Esophagus (tissue), 2 donors: ENCODE data around the gene NKG7. TPM values are rescaled to one million over a fixed set of nuclear protein-coding genes. Genes with fewer than 3 reads are reported as not detected.
A peak's percentile ranks its signal among the peaks of the same experiment; 100 is the strongest.

Experiments
- H3K27ac ChIP-seq, 2 donors: one replicate each; pipeline ENCODE4 v1.5.1; 2013; ENCODE audit warnings: low read depth in 2 of 2, mild to moderate bottlenecking in 2 of 2, inconsistent platforms in 1 of 2, low read length in 1 of 2, moderate library complexity in 1 of 2
- H3K27me3 ChIP-seq, 2 donors: one replicate each; pipeline ENCODE4 v1.6.1; 2013; ENCODE audit warnings: low read length in 2 of 2, control low read depth in 1 of 2, mild to moderate bottlenecking in 1 of 2; ENCODE audit not compliant: insufficient read depth in 2 of 2, control insufficient read depth in 1 of 2
- H3K36me3 ChIP-seq, 2 donors: one replicate each; pipeline ENCODE4 v1.6.1; 2013; ENCODE audit warnings: low read length in 1 of 2; ENCODE audit not compliant: control insufficient read depth in 2 of 2, insufficient read depth in 2 of 2
- H3K4me1 ChIP-seq, 2 donors: one replicate each; pipeline ENCODE4 v1.6.1; 2013; ENCODE audit warnings: low read length in 1 of 2; ENCODE audit not compliant: control insufficient read depth in 2 of 2, insufficient read depth in 2 of 2
- H3K4me3 ChIP-seq, 2 donors: one replicate each; pipeline ENCODE4 v1.5.1; 2013; ENCODE audit warnings: low read length in 2 of 2, mild to moderate bottlenecking in 2 of 2, low read depth in 1 of 2, moderate library complexity in 1 of 2
- H3K9me3 ChIP-seq, 2 donors: one replicate each; pipeline ENCODE4 v1.6.1; 2013; ENCODE audit warnings: mild to moderate bottlenecking in 2 of 2, low read depth in 1 of 2, low read length in 1 of 2, moderate library complexity in 1 of 2; ENCODE audit not compliant: control insufficient read depth in 2 of 2, insufficient read depth in 1 of 2
- WGBS, 2 donors: extraction: QIAGEN DNeasy Blood & Tissue Kit; methylation state at CpG; one replicate each; pipeline ENCODE4 v1.1.7; 2013; 5-methylcytosine and 5-hydroxymethylcytosine counted together
- polyA plus RNA-seq, 2 donors: library from polyadenylated mRNA; stranded (reverse); fragments of 200-250 nt; gene quantifications; one replicate each; pipeline ENCODE4 v1.2.3, GENCODE V29; 2013
- donor health status: healthy with polysubstance abuse.
- donor health status: Bipolar disorder and iron deficiency.

NKG7 gene
- polyA plus RNA-seq, 2 donors = 1.0 to 3.2 TPM

DNA sequence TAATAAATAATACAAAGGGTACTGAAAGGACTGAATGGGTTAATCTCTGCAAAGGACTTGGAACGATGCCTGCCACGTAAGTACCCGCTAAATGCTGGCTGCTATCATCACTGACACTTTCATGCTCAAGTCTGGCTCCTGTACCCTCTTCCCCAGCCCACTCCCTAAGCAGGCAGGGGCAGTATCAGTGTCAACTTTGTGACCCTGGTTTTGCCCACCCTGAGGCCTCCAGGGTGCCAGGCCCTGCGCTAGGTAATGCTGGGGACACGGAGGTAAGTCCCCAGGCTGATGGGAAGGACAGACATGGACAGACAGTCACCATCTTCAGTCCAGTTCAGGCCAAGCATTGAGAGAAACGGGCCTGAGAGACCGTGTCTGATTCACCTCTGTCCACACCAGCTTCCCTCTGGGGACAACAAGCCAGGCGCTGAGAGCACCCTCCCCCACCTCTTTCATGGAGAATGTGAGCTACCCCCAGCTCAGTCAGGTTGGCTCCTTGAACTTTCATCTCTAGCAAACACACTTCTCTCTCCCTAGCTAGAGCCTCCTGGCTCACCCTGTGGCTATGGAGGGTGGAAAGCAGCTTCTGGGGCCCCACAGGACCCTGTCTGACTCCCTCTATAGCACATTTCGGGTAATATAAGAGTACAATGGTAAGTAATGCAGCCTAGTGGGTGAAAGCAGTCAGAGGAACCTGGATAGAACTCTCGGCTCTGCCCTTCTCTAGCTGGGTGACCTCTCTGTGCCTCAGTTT, 7.1 kb downstream of the NKG7 start:
- Histone ChIP-seq H3K4me1 (peaks cover 4 to 22% of the 10 kb centered on the region in 2 donors), H3K9me3 (no peaks in the 10 kb centered on the region), H3K27me3 (no peaks in the 10 kb centered on the region), H3K4me3 (peak overlapping the region; percentile 86 to 91), H3K36me3 (no peaks in the 10 kb centered on the region), H3K27ac (peak overlapping the region; percentile 86 to 98)
- 13 to 14% methylated on average over 10 of the region's 10 CpGs for WGBS, 2 donors

GRCh38 chr19:51364200-51365106, 8.0 kb downstream of the NKG7 start:
- Histone ChIP-seq H3K9me3 (no peaks in the 10 kb centered on the region), H3K27ac (peak overlapping the region; percentile 52 to 88), H3K27me3 (no peaks in the 10 kb centered on the region), H3K36me3 (no peaks in the 10 kb centered on the region), H3K4me3 (no peak overlapping the region), H3K4me1 (peaks cover 4 to 22% of the 10 kb centered on the region in 2 donors)
- 73 to 76% methylated on average over 15 of the region's 15 CpGs for WGBS, 2 donors

GRCh38 chr19:51361239-51361638, 11.2 kb downstream of the NKG7 start:
- 85 to 87% methylated on average over 13 of the region's 13 CpGs for WGBS, 2 donors
- Histone ChIP-seq H3K9me3 (no peaks in the 10 kb centered on the region), H3K4me3 (no peak overlapping the region), H3K4me1 (peaks cover 4 to 17% of the 10 kb centered on the region in 2 donors), H3K27me3 (no peaks in the 10 kb centered on the region), H3K27ac (no peak overlapping the region), H3K36me3 (no peaks in the 10 kb centered on the region)

- WGBS, 2 donors = 53 to 73% methylated on average over 4 of the region's 4 CpGs
- no peaks in the 10 kb centered on the region for H3K9me3 ChIP-seq
- no peaks in the 10 kb centered on the region for H3K36me3 ChIP-seq
- H3K27ac ChIP-seq = peak overlapping the region; percentile 35 to 43
- peaks cover 4 to 9% of the 10 kb centered on the region in 2 donors for H3K4me1 ChIP-seq
- H3K27me3 ChIP-seq = no peaks in the 10 kb centered on the region
- no peak overlapping the region for H3K4me3 ChIP-seq
These were observed 13.2 kb downstream of the NKG7 start for GRCh38 chr19:51359294-51359693.

DNA sequence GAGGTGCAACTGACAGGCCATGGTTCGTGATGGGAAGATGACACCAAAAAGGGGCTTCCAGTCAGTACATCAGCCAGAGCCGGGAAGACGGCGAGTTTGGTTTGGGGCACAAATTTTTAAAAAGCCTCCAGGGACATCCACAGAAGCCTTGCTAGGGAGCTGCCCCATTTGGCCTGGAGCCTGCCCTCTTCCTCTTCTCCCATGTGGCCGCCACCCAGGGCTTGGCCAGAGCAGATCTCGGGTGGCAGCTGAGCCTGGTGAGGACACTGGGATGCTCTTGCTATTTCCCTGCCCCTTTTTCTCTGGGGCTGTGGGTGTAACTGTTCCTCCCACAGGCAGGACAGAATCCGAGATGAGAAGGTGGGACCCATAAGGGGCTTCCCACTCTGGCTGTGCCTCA, 14.5 kb downstream of the NKG7 start:
- H3K9me3 ChIP-seq = no peaks in the 10 kb centered on the region
- H3K27ac ChIP-seq = no peak overlapping the region
- no peak overlapping the region for H3K4me3 ChIP-seq
- H3K27me3 ChIP-seq = no peaks in the 10 kb centered on the region
- peaks cover 0 to under 1% of the 10 kb centered on the region in 2 donors for H3K4me1 ChIP-seq
- peaks cover 0 to 1% of the 10 kb centered on the region in 2 donors for H3K36me3 ChIP-seq
- WGBS, 2 donors = 79 to 81% methylated on average over 7 of the region's 7 CpGs

- no peak overlapping the region for H3K27ac ChIP-seq
These were observed 16.2 kb downstream of the NKG7 start for GRCh38 chr19:51356159-51356801.

DNA sequence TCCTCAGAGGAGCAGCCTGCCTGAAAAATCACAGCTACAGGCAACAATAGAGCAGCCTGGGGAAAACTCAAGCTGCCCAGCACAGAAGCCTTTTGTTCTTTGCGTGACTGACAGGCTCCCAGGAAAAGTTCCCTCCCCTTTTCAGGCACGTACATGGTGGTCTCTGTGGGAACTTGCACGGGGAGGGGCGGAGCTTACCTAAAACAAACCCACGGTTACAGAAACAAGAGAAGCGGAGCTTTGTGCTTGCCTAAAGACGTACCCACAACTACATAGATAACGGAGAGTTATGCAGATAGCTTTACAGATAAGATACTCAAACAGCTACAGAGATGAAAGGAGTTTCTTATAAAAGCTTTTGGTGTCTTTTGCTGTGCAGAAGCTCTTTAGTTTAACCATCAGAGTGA, 17.7 kb downstream of the NKG7 start:
- WGBS, 2 donors = 39 to 55% methylated on average over 8 of the region's 8 CpGs

More at GRCh38 chr19:51356159-51356801, 16.2 kb downstream of the NKG7 start:
- no peak overlapping the region for H3K4me3 ChIP-seq
- no peaks in the 10 kb centered on the region for H3K9me3 ChIP-seq
- whole genome bisulfite sequencing, 2 donors = 96 to 97% methylated on average over 10 of the region's 10 CpGs
- H3K4me1 ChIP-seq = no peaks in the 10 kb centered on the region
- no peaks in the 10 kb centered on the region for H3K27me3 ChIP-seq
- peaks cover 0 to 5% of the 10 kb centered on the region in 2 donors for H3K36me3 ChIP-seq

GRCh38 chr19:51354103-51354741, 18.2 kb downstream of the NKG7 start:
- Histone ChIP-seq H3K9me3 (no peaks in the 10 kb centered on the region), H3K36me3 (peaks cover 5% of the 10 kb centered on the region in 2 donors), H3K27ac (no peak overlapping the region), H3K4me3 (no peak overlapping the region), H3K27me3 (no peaks in the 10 kb centered on the region), H3K4me1 (peaks cover 0 to 3% of the 10 kb centered on the region in 2 donors)
- WGBS, 2 donors = 73 to 74% methylated on average over 12 of the region's 12 CpGs

More for the DNA sequence above, 17.7 kb downstream of the NKG7 start:
- Histone ChIP-seq H3K27me3 (no peaks in the 10 kb centered on the region), H3K4me3 (no peak overlapping the region), H3K36me3 (peaks cover 5% of the 10 kb centered on the region in 2 donors), H3K27ac (no peak overlapping the region), H3K9me3 (no peaks in the 10 kb centered on the region), H3K4me1 (peaks cover 0 to 3% of the 10 kb centered on the region in 2 donors)
